MM.1S (cell line): ENCODE data around the gene IFT27.

Experiments used
- DNase-seq: peaks from one replicate; pipeline ENCODE4 v3.0.0-alpha.2; 2015
- H2AFZ ChIP-seq: fragments of 300-600 bp; sonication (generic); 2 replicates; pipeline ENCODE4 v1.6.0; 2016; ENCODE audit warnings: antibody characterized with exemption, low read length
- H3F3A ChIP-seq: fragments of 300-600 bp; sonication (generic); 2 replicates; pipeline ENCODE4 v1.6.1; 2016; ENCODE audit warnings: mild to moderate bottlenecking, antibody characterized with exemption, low read length, moderate library complexity, mixed read lengths; ENCODE audit not compliant: insufficient read depth
- H3K27ac ChIP-seq: fragments of 300-600 bp; sonication (generic); 2 replicates; pipeline ENCODE4 v1.5.1; 2016; ENCODE audit warnings: mild to moderate bottlenecking, low read length
- H3K27me3 ChIP-seq: fragments of 300-600 bp; sonication (generic); replicated peaks from 2 replicates; pipeline ENCODE4 v1.6.0; 2016; ENCODE audit warnings: low read length; ENCODE audit not compliant: insufficient read depth
- H3K36me3 ChIP-seq: fragments of 300-600 bp; sonication (generic); replicated peaks from 2 replicates; pipeline ENCODE4 v1.6.1; 2016; ENCODE audit warnings: mild to moderate bottlenecking, low read length, mixed read lengths; ENCODE audit not compliant: insufficient read depth
- H3K4me1 ChIP-seq: fragments of 300-600 bp; sonication (generic); 2 replicates; pipeline ENCODE4 v1.6.1; 2016; ENCODE audit warnings: low read length, mixed read lengths
- H3K4me2 ChIP-seq: fragments of 300-600 bp; sonication (generic); 2 replicates; pipeline ENCODE4 v1.6.0; 2016; ENCODE audit warnings: low read depth, low read length
- H3K4me3 ChIP-seq: fragments of 300-600 bp; sonication (generic); 2 replicates; pipeline ENCODE4 v1.5.1; 2016; ENCODE audit warnings: low read length, mixed read lengths
- H3K79me2 ChIP-seq: fragments of 300-600 bp; sonication (generic); 2 replicates; pipeline ENCODE4 v1.6.1; 2016; ENCODE audit warnings: mixed run types, low read length, mixed read lengths
- H3K9ac ChIP-seq: fragments of 300-600 bp; sonication (generic); 2 replicates; pipeline ENCODE4 v1.6.1; 2016; ENCODE audit warnings: low read length, mixed read lengths
- H3K9me2 ChIP-seq: fragments of 300-600 bp; sonication (generic); replicated peaks from 2 replicates; pipeline ENCODE4 v1.6.1; 2016; ENCODE audit warnings: mild to moderate bottlenecking, low read length, mixed read lengths; ENCODE audit not compliant: insufficient read depth
- H3K9me3 ChIP-seq: fragments of 300-600 bp; sonication (generic); replicated peaks from 2 replicates; pipeline ENCODE4 v1.6.1; 2016; ENCODE audit warnings: mild to moderate bottlenecking, low read length, mixed read lengths; ENCODE audit not compliant: insufficient read depth
- H4K20me1 ChIP-seq: fragments of 300-600 bp; sonication (generic); 2 replicates; pipeline ENCODE4 v1.6.1; 2016; ENCODE audit warnings: mild to moderate bottlenecking, low read length, moderate library complexity, mixed read lengths; ENCODE audit not compliant: insufficient read depth
- CTCF ChIP-seq: fragments of 300-600 bp; sonication (generic); IDR thresholded peaks from 2 replicates; pipeline ENCODE4 v1.5.1; 2016; ENCODE audit warnings: antibody characterized with exemption, low read length, mixed read lengths
- EZH2 ChIP-seq: fragments of 300-600 bp; sonication (generic); optimal IDR thresholded peaks from 2 replicates; pipeline ENCODE3; 2017; ENCODE audit warnings: low read depth, mild to moderate bottlenecking, antibody characterized with exemption, low read length, mixed read lengths
- EZH2phosphoT487 ChIP-seq: fragments of 300-600 bp; sonication (generic); IDR thresholded peaks from 2 replicates; pipeline ENCODE4 v1.6.1; 2018; ENCODE audit warnings: antibody characterized with exemption, low read length

The IFT27 gene

GRCh38 chr22:36715647-36716046, 60.3 kb downstream of the IFT27 start:
- TF ChIP-seq CTCF = no peak
- TF ChIP-seq EZH2 = no peak
- TF ChIP-seq EZH2phosphoT487 = no peak
- Histone ChIP-seq H3K9me3 (no peaks in the 10 kb centered on the region), H3K4me1 (no peaks in the 10 kb centered on the region), H2AFZ (no peak overlapping the region), H3K9ac (no peak overlapping the region), H4K20me1 (no peaks in the 10 kb centered on the region), H3K4me2 (no peak overlapping the region), H3K4me3 (no peak overlapping the region), H3K9me2 (no peaks in the 10 kb centered on the region), H3K79me2 (no peaks in the 10 kb centered on the region), H3K27me3 (peaks cover 100% of the 10 kb centered on the region), H3K27ac (no peak overlapping the region), H3K36me3 (no peaks in the 10 kb centered on the region), H3F3A (no peaks in the 10 kb centered on the region)
- DNase-seq = no peak

DNA sequence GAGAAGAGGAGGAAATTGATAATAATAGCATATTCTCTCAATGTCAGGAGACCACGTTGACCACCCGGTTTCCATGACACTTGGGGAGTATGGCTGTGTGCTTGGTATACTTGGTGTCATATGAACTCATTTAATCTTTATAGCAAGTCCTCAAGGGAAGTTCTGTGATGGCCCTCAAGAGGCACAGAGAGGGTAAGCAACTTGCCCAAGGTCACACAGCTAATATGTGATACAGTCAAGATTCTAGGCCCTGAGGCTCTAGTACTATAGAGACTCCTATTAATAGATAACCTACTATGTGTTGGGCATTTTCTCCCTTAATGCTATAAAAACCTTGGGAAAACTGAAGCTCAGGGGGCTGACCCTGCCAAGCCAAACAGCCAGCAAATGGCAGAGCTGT, 61.8 kb downstream of the IFT27 start:
- no peaks in the 10 kb centered on the region for H3F3A ChIP-seq
- no peak overlapping the region for H3K27ac ChIP-seq
- no peaks in the 10 kb centered on the region for H3K79me2 ChIP-seq
- H3K9me3 ChIP-seq = no peaks in the 10 kb centered on the region
- TF ChIP-seq EZH2 (no peak), EZH2phosphoT487 (no peak), CTCF (no peak)
- DNase-seq = no peak
- no peak overlapping the region for H2AFZ ChIP-seq
- H3K9me2 ChIP-seq = no peaks in the 10 kb centered on the region
- no peak overlapping the region for H3K4me2 ChIP-seq
- no peak overlapping the region for H3K9ac ChIP-seq
- no peaks in the 10 kb centered on the region for H3K4me1 ChIP-seq
- no peaks in the 10 kb centered on the region for H4K20me1 ChIP-seq
- H3K36me3 ChIP-seq = no peaks in the 10 kb centered on the region
- H3K4me3 ChIP-seq = no peak overlapping the region
- peaks cover 100% of the 10 kb centered on the region for H3K27me3 ChIP-seq

GRCh38 chr22:36713436-36713835, 62.5 kb downstream of the IFT27 start:
- Histone ChIP-seq H2AFZ (no peak overlapping the region), H3K4me1 (no peaks in the 10 kb centered on the region), H3F3A (no peaks in the 10 kb centered on the region), H3K9me2 (no peaks in the 10 kb centered on the region), H3K27ac (no peak overlapping the region), H3K9ac (no peak overlapping the region), H3K27me3 (peaks cover 99% of the 10 kb centered on the region), H4K20me1 (no peaks in the 10 kb centered on the region), H3K4me2 (no peak overlapping the region), H3K9me3 (no peaks in the 10 kb centered on the region), H3K4me3 (no peak overlapping the region), H3K79me2 (no peaks in the 10 kb centered on the region), H3K36me3 (no peaks in the 10 kb centered on the region)
- TF ChIP-seq EZH2phosphoT487 = no peak
- no peak for TF ChIP-seq CTCF
- no peak for TF ChIP-seq EZH2
- no peak for DNase-seq
